Bronchial epithelial cell (primary cell): ENCODE data around the gene SZT2. TPM values are rescaled to one million over a fixed set of nuclear protein-coding genes. Genes with fewer than 3 reads are reported as not detected.
"Not testable (repeated sequence)": the region's sequence is repeated elsewhere in the genome, so short reads cannot be mapped to it uniquely, and the experiment has no call there.

Source experiments
- DNase-seq: peaks from one replicate; pipeline ENCODE4 v3.0.0-alpha.2; 2010; ENCODE audit warnings: low read depth
- FAIRE-seq: peaks from 2 replicates; lab custom pipeline; 2011; peaks lifted over from hg19 to GRCh38; lab: Jason Lieb, UNC
- H3K27me3 ChIP-seq: 2 replicates; pipeline ENCODE4 v1.5.1; 2011; ENCODE audit warnings: low read length; ENCODE audit not compliant: control insufficient read depth, insufficient read depth
- H3K36me3 ChIP-seq: 2 replicates; pipeline ENCODE4 v1.5.1; 2011; ENCODE audit warnings: low read length; ENCODE audit not compliant: control insufficient read depth, insufficient read depth
- H3K4me3 ChIP-seq: 2 replicates; pipeline ENCODE4 v1.5.1; 2011; ENCODE audit warnings: mild to moderate bottlenecking, low read depth, low read length, control low read depth
- CTCF ChIP-seq: IDR thresholded peaks from 2 replicates; pipeline ENCODE4 v1.5.1; 2011; ENCODE audit warnings: mild to moderate bottlenecking, moderate library complexity, low read length, control low read depth, inconsistent platforms; ENCODE audit not compliant: insufficient read depth, severe bottlenecking
- total RNA-seq: library from RNA; depleted of rRNA; stranded (reverse); fragments of >200 nt; gene quantifications from 2 replicates; pipeline ENCODE4 v1.2.1, GENCODE V29; 2014

SZT2 gene
- total RNA-seq, 1 donor from 2014 or later = 12.6 TPM

- TF ChIP-seq CTCF = no peak
- H3K4me3 ChIP-seq = no peak overlapping the region
- H3K36me3 ChIP-seq = no peaks in the 10 kb centered on the region
- FAIRE-seq (no peak), DNase-seq (peak; percentile 78)
- no peaks in the 10 kb centered on the region for H3K27me3 ChIP-seq
Measured at GRCh38 chr1:43492826-43493225, 103.1 kb downstream of the SZT2 start.

GRCh38 chr1:43493661-43494450 lies 104.2 kb downstream of the SZT2 start:
- no peaks in the 10 kb centered on the region for H3K27me3 ChIP-seq
- DNase-seq (peak; percentile 45), FAIRE-seq (no peak)
- TF ChIP-seq CTCF = no peak
- no peak overlapping the region for H3K4me3 ChIP-seq
- no peaks in the 10 kb centered on the region for H3K36me3 ChIP-seq

- H3K36me3 ChIP-seq = no peaks in the 10 kb centered on the region
- TF ChIP-seq CTCF = no peak
- H3K27me3 ChIP-seq = no peaks in the 10 kb centered on the region
- FAIRE-seq = no peak
- no peak for DNase-seq
- H3K4me3 ChIP-seq = no peak overlapping the region
Measured at GRCh38 chr1:43495204-43495603, 105.5 kb downstream of the SZT2 start.

- DNase-seq (no peak), FAIRE-seq (no peak)
- TF ChIP-seq CTCF = no peak
- no peaks in the 10 kb centered on the region for H3K36me3 ChIP-seq
- no peaks in the 10 kb centered on the region for H3K27me3 ChIP-seq
- no peak overlapping the region for H3K4me3 ChIP-seq
Measured at GRCh38 chr1:43499898-43500297, 110.2 kb downstream of the SZT2 start.

- H3K36me3 ChIP-seq, FAIRE-seq, DNase-seq, H3K4me3 ChIP-seq, H3K27me3 ChIP-seq: not testable (repeated sequence)
Measured at GRCh38 chr1:43501806-43502205, 112.1 kb downstream of the SZT2 start.

GRCh38 chr1:43503534-43503933 lies 113.8 kb downstream of the SZT2 start:
- peak; percentile 28 for FAIRE-seq
- H3K27me3 ChIP-seq = no peaks in the 10 kb centered on the region
- TF ChIP-seq CTCF = no peak
- H3K36me3 ChIP-seq = no peaks in the 10 kb centered on the region
- no peak for DNase-seq
- no peak overlapping the region for H3K4me3 ChIP-seq

Other genes with a start within 250 kb of the SZT2 start
- gene EBNA1BP2, start 217.6 kb upstream of the SZT2 start, total RNA-seq = 161 and 186 TPM in 2 replicates
- under 0.01 TPM in 1 of 2 replicates, not detected in the other for gene CFAP57, start 217.6 kb upstream of the SZT2 start, total RNA-seq
- 9.5 and 23.9 TPM in 2 replicates for gene TMEM125, start 119.9 kb upstream of the SZT2 start, total RNA-seq
- 3.4 and 11.4 TPM in 2 replicates for gene C1orf210, start 104.3 kb upstream of the SZT2 start, total RNA-seq
- gene TIE1, start 88.9 kb upstream of the SZT2 start, total RNA-seq = 0.53 TPM in 1 of 2 replicates, not detected in the other
- gene MPL, start 52.1 kb upstream of the SZT2 start, total RNA-seq = not detected in 2 replicates
- gene CDC20, start 30.9 kb upstream of the SZT2 start, total RNA-seq = 2.6 and 3.1 TPM in 2 replicates
- 55.8 and 75.8 TPM in 2 replicates for gene ELOVL1, start 21.9 kb upstream of the SZT2 start, total RNA-seq
- gene MED8, start 99 bp upstream of the SZT2 start, total RNA-seq = 78.1 and 83.2 TPM in 2 replicates
- 21.8 and 28.7 TPM in 2 replicates for gene HYI, start 64.0 kb downstream of the SZT2 start, total RNA-seq
- gene PTPRF, start 141.0 kb downstream of the SZT2 start, total RNA-seq = 127 and 202 TPM in 2 replicates